COLO668 (cell line): ENCODE measurements around the gene GMDS.

ENCODE experiments used
- DNase-seq: peaks from one replicate; lab custom pipeline; 2025; ENCODE audit not compliant: unreplicated experiment; lab: John Stamatoyannopoulos, UW

The GMDS gene

DNA sequence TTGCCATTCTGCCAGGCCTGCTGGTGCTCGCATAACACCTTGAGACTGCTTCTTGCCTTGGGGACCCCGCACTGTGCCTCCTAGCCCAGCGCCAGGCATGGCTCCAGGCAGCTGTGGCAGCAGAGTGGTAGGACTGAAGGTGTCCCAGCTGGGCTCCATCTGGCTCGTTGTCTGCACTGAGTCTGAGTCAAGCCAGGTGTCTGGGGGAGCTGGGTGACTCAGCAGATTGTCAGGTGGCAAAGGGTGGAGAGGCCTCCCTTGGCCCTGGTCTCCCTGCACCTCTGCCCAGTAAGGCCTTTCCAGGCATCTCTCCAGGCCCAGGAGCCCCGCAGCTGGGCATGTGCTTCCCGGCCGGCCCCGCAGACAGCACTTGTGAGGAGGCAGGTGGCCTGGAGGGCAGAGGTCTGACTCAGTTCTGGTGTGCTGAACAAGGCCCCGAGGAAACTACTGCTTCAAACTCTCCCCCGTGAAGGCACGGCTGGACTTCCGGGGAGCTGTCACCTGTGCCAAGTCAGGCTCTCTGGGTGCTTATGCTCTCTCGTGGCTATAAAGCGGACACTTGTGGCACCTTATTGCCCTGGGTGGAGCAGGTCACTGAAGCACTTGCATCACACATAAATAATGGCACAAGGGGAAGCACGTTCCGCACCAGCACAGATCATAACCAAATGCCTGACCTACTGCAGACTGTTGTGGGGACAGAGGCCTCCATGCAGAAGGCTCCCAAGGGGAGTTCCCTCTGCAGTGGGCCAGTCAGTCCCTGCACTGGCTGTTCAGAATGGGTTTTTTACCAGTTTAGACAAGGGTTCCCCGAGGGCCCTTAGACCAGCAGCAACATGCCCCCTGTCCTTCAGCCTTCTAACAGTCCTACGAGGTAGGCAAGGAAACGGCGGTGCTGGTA is 608.2 kb downstream of the GMDS start:
- peak; percentile 83 for DNase-seq

- no peak for DNase-seq
These were observed 609.1 kb downstream of the GMDS start for GRCh38 chr6:1636272-1636825.

GRCh38 chr6:1635305-1636010 is 609.9 kb downstream of the GMDS start:
- DNase-seq = no peak

GRCh38 chr6:1634081-1634480 is 611.3 kb downstream of the GMDS start:
- no peak for DNase-seq

- DNase-seq = no peak
These were observed 611.9 kb downstream of the GMDS start for GRCh38 chr6:1633366-1634021.

- no peak for DNase-seq
These were observed 614.2 kb downstream of the GMDS start for GRCh38 chr6:1631251-1631650.

DNA sequence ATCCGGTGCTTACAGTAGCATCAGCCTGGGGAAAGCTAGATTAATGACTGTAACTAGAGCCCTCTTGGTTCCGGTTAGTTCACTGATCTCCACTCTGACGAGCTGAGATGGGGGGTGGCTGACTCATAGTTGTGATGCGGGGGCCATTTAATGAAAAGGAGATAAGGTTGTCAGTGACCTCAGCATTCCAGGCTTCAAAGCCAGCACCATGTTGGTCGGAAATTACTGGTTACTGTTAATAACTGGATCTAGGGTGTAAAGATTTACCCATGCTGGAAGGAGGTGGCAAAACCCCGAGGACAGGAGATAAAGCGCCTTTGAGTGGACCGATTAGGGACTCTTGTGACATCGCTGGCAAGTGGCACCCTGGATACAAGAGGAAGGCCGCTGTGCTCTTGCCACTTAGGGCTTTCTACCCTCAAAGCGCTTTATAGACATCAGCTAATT is 614.6 kb downstream of the GMDS start:
- DNase-seq = peak; percentile 7

DNA sequence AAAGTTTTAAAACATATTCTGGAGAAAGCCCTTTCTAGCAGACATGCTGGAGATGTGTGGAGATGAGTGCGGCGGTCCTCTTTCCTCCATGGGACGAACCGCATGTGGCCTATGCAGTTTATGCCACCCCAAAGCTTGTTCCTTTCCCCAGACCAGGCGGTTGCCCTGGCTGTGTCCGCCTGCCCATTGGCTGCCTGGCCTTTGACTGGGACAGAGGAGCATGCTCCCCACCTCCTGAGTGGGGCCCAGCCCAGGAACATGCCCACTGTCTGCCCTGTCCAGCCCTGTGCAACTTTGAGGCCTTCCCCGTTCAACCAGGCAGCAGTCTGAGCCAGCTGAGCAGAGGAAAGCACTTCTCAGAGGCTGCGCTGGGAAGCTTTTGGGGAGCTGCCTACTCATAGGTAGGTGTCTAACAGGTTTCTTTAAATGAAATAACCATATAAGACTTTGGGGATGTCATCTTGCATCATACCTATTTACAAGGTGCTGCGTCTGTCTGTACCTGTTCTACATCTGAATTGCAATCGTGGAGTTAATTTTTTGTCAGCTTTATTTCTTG is 615.1 kb downstream of the GMDS start:
- no peak for DNase-seq

- no peak for DNase-seq
These were observed 616.1 kb downstream of the GMDS start for GRCh38 chr6:1629316-1629715.

DNA sequence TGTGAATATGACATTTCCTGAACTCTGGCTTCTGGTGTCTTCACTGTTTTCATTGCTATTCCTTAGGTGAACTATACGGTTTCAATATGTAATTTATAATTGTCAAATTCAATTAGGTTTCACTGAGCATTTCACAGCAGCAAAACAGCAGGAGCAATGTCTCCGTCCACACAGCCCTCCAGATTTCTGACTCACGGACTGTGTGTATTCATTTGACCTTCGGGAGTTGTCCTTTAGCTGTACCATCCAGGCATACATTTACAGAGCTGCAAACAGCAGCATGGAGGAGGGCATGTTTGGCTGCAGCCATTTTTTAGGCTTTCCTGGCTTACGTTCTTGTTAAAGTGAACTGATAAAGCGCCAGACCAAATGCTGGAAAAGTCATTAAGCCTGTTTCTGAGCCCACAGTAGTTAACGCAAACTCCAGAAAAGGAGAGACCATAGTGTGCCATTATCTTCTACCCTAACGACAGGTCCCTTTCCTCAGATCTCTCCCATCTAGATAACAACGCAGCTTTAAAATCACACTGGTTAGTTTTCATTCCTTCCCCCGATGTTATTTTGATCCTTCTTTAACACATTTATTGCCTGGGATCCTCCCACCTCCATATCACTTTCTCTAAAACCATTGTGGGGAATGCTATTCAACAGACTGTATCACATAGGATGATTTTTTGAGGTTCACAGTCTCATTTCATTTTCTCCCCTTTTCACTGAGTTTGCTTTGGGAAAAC is 617.4 kb downstream of the GMDS start:
- no peak for DNase-seq

DNA sequence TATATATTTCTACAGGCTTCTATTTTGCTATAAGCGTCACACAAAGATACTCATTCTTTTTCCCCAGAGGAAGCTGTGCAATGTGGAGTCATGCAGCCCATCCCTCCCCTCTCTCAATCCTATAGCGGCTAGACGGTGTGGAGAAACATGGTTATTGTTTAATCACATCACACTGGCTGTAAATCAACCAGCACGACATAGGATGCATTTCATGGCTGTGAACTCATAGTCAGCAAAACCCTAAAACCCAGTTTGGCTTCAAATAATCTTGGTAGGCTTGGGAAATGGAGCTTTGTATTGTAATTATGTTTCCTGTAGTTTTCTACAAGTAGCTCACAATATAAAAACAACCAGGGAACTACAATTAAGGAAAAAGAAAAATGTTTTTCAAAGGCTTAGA is 618.9 kb downstream of the GMDS start:
- no peak for DNase-seq

DNA sequence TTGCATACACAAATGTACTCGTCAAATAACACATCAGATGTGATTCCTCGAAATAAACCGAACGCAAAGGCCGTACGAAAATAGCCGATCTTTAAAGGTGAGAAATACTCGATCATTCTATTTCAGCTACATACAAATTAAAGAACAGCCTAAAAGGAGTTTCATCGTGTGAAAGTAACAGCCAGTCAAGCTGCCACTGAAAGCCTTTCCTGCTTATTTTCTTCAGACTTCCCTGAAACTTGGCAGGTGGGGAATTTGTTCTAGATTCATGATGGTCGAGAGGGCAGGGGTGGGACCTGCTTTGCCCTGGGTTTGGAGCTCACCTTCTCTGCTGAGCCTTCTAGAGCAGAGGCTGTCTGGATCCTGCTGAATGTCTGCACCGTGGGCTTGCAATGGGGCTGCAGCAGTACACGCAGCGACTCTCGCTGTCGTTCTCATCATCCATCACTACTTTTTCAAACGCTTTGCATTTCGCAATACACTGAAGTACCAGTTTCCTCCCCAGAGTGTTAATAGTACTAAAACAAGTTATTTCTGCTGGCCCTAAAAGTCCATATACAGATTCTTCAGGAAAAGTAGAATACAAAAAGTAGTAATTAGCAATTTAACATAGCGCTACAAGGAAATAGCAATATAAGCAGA is 619.5 kb downstream of the GMDS start:
- DNase-seq = no peak

DNA sequence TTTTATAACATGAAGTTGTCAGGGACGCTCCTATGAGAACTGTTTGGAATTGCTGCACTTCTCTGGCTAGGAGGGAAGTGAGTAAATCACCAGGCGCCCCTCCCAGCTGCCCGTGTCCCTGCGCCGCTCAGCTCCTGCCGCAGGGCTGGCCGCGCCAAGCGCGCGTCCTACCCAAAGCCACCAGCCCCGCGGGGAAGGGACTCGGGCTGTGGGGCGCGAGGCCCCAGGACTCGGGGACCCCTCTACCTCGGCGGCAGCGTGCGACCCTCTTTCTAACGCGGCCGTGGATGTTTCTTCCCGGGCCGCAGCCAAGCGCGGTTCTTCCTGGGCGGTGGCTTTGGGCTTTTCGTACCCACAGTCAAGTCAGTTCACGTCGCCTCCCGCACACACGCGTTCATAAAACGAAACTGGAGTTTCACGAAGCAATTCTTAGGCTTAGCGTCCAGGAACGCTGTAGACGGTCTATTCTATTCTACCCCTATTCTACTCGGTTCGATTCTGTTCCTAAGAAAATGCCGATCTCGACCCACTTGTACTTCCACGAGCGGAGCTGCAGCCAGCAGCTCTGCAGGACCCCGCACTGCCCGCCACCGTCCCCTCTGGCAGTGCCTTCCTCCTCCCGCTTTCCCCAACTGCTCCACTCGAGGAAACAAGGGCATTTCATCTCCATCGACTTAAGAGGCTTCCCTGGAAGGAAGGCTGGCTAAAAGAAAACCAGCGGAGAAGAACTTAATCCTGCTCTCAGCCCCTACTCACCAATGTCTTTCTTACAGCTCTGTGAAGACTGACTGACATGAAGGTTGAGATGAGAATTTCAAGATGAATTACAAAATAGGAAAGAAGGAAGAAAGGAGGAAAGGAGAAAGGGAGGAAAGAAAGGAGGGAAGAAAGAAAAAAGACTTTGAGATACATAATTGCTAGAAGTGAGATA is 620.3 kb downstream of the GMDS start:
- no peak for DNase-seq

GRCh38 chr6:1624058-1624850 is 621.2 kb downstream of the GMDS start:
- no peak for DNase-seq

- DNase-seq = no peak
These were observed 621.7 kb downstream of the GMDS start for GRCh38 chr6:1623769-1624057.

GRCh38 chr6:1622851-1623768 is 622.3 kb downstream of the GMDS start:
- no peak for DNase-seq

DNA sequence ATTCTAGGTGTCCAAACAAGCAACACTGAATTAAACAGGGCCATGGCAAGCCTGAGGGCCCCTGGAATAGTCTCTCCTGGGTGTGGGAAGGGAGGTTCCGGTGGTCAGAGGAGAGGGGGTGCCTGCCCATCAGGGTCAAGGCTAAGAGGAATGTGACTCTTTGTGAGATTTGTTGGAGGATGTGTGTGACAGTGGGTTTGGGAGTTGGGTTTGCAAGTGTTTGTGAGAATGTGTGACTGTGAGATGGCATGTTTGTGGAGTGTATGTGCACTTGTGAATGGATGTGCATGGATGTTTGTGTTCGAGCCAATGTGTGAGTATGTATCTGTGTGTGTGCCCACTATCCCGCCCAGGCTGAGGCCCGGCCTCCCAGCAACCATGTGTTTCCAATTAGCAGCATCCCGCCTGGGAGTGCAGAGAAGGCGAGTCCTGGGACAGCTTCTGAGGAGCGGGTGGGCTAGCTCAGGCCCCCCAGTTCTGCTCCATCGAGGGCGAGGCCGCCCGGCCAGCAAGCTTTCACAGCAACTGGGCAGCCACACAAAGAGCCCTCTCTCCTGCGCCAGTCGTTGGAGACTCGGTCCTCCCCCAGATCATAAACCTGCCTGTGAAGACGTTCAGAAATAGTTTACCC is 623.1 kb downstream of the GMDS start:
- no peak for DNase-seq
